HepG2 (cell line): ENCODE measurements around the gene PAQR3. TPM values are rescaled to one million over a fixed set of nuclear protein-coding genes. Genes with fewer than 3 reads are reported as not detected.

Experiments
- ELF4 ChIP-seq: sonication (generic); formaldehyde crosslinking; IDR thresholded peaks from 2 replicates; pipeline ENCODE4 v1.5.0; 2020; ENCODE audit warnings: missing genetic modification reagents, mild to moderate bottlenecking, moderate library complexity, borderline replicate concordance
- FOXM1 ChIP-seq: sonication (generic); formaldehyde crosslinking; IDR thresholded peaks from 2 replicates; pipeline ENCODE4 v1.5.0; 2020; ENCODE audit warnings: missing genetic modification reagents
- GMEB2 ChIP-seq: IDR thresholded peaks from 2 replicates; pipeline ENCODE4 v1.6.1; 2016; ENCODE audit warnings: missing biosample characterization, missing genetic modification reagents, low read depth
- ZC3H4 ChIP-seq: sonication (generic); formaldehyde crosslinking; IDR thresholded peaks from 2 replicates; pipeline ENCODE4 v1.4.0; 2020; ENCODE audit warnings: missing genetic modification reagents, borderline replicate concordance
- ZNF225 ChIP-seq: sonication (generic); formaldehyde crosslinking; IDR thresholded peaks from 2 replicates; pipeline ENCODE4 v1.4.0; 2020; ENCODE audit warnings: mild to moderate bottlenecking, missing genetic modification reagents
- ZNF550 ChIP-seq: sonication (generic); formaldehyde crosslinking; IDR thresholded peaks from 2 replicates; pipeline ENCODE4 v1.4.0; 2020; ENCODE audit warnings: mild to moderate bottlenecking, missing genetic modification reagents, borderline replicate concordance
- ZNF720 ChIP-seq: sonication (generic); formaldehyde crosslinking; IDR thresholded peaks from 2 replicates; pipeline ENCODE4 v1.4.0; 2020; ENCODE audit warnings: missing genetic modification reagents
- ZNF75D ChIP-seq: sonication (generic); formaldehyde crosslinking; IDR thresholded peaks from 2 replicates; pipeline ENCODE4 v1.8.1; 2023; ENCODE audit warnings: missing genetic modification reagents, mild to moderate bottlenecking, borderline replicate concordance
- ZSCAN29 ChIP-seq: sonication (generic); formaldehyde crosslinking; conservative IDR thresholded peaks from 2 replicates; pipeline ENCODE4 v1.4.0; 2020; ENCODE audit warnings: mild to moderate bottlenecking, missing genetic modification reagents
- polyA plus RNA-seq, 8 experiments: library from polyadenylated mRNA; depleted of rRNA in 3 of 8; stranded (reverse) in 7 of 8; unstranded in 1 of 8; fragments of >200 nt; fragmentation: Illumina TruSeq in 4 of 8; extraction: Trizol in 4 of 8; gene quantifications; 2 replicates each; pipeline versions ENCODE4 v1.2.1 to v1.2.3, GENCODE V29; 2011 to 2016; ENCODE audit warnings: low read depth in 4 of 8, missing spikeins in 1 of 8, mixed read lengths in 1 of 8; ENCODE audit not compliant: insufficient read depth in 1 of 8
- small RNA-seq, 3 experiments: library from RNA; depleted of rRNA; stranded (forward); fragments of <200 nt; gene quantifications; one replicate each; pipeline ENCODE3, GENCODE V24; 2012; ENCODE audit warnings: low read depth in 2 of 3, low replicate concordance in 1 of 3; ENCODE audit not compliant: insufficient read length in 3 of 3, insufficient read depth in 2 of 3
- total RNA-seq, 5 experiments: library from RNA; depleted of rRNA; stranded (reverse); fragments of >200 nt; fragmentation: Illumina TruSeq; extraction: Trizol; gene quantifications; 2 replicates each; pipeline ENCODE4 v1.2.3, GENCODE V29; 2016; ENCODE audit warnings: low read depth in 1 of 5
- TF ChIP-seq, protein P1 (sequence below): sonication (generic); formaldehyde crosslinking; IDR thresholded peaks from 2 replicates; pipeline ENCODE4 v1.4.0; 2020; ENCODE audit warnings: missing genetic modification reagents, mild to moderate bottlenecking, borderline replicate concordance

Gene PAQR3
- total and polyA plus RNA-seq, 2 of the 13 experiments (the other 11 are each of a cell fraction or from before 2014, with no cell fraction given), result 9.9 to 13.6 TPM

- no peak for TF ChIP-seq ZSCAN29
- no peak for TF ChIP-seq ELF4 (CRISPR knock-in tag)
- no peak for TF ChIP-seq ZNF75D
- no peak for TF ChIP-seq ZC3H4 (CRISPR knock-in tag)
- TF ChIP-seq, protein P1, sequence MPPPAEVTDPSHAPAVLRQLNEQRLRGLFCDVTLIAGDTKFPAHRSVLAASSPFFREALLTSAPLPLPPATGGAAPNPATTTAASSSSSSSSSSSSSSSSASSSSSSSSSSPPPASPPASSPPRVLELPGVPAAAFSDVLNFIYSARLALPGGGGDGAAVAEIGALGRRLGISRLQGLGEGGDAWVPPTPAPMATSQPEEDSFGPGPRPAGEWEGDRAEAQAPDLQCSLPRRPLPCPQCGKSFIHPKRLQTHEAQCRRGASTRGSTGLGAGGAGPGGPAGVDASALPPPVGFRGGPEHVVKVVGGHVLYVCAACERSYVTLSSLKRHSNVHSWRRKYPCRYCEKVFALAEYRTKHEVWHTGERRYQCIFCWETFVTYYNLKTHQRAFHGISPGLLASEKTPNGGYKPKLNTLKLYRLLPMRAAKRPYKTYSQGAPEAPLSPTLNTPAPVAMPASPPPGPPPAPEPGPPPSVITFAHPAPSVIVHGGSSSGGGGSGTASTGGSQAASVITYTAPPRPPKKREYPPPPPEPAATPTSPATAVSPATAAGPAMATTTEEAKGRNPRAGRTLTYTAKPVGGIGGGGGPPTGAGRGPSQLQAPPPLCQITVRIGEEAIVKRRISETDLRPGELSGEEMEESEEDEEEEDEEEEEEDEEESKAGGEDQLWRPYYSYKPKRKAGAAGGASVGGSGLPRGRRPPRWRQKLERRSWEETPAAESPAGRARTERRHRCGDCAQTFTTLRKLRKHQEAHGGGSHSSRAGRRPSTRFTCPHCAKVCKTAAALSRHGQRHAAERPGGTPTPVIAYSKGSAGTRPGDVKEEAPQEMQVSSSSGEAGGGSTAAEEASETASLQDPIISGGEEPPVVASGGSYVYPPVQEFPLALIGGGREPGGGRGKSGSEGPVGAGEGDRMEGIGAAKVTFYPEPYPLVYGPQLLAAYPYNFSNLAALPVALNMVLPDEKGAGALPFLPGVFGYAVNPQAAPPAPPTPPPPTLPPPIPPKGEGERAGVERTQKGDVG, result no peak
- TF ChIP-seq ZNF720 (CRISPR knock-in tag), result no peak
- no peak for TF ChIP-seq FOXM1 (CRISPR knock-in tag)
- TF ChIP-seq ZNF550 (CRISPR knock-in tag), result no peak
- no peak for TF ChIP-seq ZNF225 (CRISPR knock-in tag)
- TF ChIP-seq GMEB2, result no peak
Observed at GRCh38 chr4:78862314-78862737, 76.9 kb downstream of the PAQR3 start (continued).

Small RNA genes lying within 50 kb of the gene (small RNA-seq; reads per million reads assigned to genes)
- 0 reads per million in 3 experiments for gene RN7SL127P

Other genes with a start within 250 kb of the PAQR3 start
- 15.2 and 15.4 TPM in 2 replicates for gene BMP2K, start 163.1 kb downstream of the PAQR3 start, total RNA-seq (2016; rRNA removed; fragmentation: Illumina TruSeq; extraction: Trizol)
- 8.4 and 8.6 TPM in 2 replicates for gene BMP2K, start 163.1 kb downstream of the PAQR3 start, polyA plus RNA-seq (2011; rRNA removed)